Posterior cingulate gyrus (tissue), 11 donors: ENCODE data around the gene CAPZB.
A peak's percentile ranks its signal among the peaks of the same experiment; 100 is the strongest.

Experiments used
- DNase-seq, 10 donors: peaks; one replicate each; pipeline versions ENCODE4 v3.0.0 to v3.0.0-alpha.2; 2020 to 2021; ENCODE audit warnings: mixed read lengths in 3 of 10
- intact Hi-C: fragments of 100-400 bp; cut with DNase I; formaldehyde crosslinking; loops from one replicate; pipeline ENCODE4 v1.15.1; 2023

The CAPZB gene

GRCh38 chr1:19413999-19414398 lies 71.3 kb downstream of the CAPZB start:
- intact Hi-C loops: no loop called here
- DNase-seq: peak in 1 of 10 donors; percentile 76

DNA sequence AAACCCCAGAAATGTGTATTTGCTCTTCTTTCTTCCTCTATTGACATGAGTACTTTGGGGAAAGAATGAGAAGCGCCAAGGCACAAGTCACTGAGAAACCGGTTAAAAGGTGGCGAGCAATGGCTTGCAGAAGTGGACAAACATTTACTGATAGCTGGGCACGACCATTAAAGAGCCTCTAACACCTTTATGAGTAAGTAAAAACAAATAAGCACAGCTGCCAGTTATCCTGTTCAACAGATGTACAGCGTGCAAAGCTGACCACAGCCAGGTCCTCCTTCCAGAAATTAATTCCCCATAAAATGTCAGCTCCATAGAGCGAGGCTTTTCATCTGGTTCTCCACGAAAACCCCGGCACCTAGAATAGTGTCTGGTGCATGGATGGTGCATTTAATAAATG lies 72.7 kb downstream of the CAPZB start:
- intact Hi-C loops: no loop called here
- DNase-seq: peak in 1 of 10 donors; percentile 9

DNA sequence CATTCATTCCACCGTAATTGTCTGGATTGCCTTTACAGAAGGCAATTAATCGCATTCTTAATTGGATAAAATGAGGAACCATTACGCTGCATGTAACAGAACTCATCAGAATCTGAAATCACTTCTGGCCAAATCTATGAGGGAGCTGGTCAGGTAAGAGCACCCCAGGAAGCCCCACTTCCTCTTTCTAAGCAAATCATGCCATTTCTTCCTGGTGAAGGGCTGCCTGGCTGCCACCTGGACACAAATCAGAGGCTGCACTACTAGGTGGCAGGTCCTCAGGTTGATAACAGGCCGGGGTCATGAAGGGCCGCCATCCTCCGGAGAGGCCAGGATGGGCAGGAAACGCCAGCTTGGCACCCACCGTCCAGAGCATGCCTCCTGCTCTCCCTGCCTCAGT lies 73.7 kb downstream of the CAPZB start:
- DNase-seq: peak in 1 of 10 donors; percentile 55
- intact Hi-C loops: no loop called here

DNA sequence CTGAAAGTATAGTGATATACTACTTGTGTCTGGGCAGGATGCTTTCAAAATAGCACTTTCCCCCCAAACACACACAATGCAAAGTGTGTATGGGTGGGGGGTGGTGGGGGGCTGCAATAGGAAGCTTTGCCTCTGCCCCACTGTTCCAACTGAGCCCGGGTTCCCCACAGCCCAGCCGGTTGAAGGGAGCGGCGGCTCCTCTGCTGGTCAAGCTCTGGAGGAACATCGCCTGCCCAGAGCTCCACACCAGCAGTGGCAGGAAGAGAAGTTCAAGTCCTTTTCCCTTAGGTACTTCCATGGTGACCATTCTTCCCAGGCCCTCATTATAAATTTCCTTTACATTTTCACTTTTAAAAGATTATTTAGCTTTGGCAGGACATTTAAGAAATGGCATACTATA lies 74.9 kb downstream of the CAPZB start:
- intact Hi-C loops: no loop called here
- peak in 1 of 10 donors; percentile 58 for DNase-seq

DNA sequence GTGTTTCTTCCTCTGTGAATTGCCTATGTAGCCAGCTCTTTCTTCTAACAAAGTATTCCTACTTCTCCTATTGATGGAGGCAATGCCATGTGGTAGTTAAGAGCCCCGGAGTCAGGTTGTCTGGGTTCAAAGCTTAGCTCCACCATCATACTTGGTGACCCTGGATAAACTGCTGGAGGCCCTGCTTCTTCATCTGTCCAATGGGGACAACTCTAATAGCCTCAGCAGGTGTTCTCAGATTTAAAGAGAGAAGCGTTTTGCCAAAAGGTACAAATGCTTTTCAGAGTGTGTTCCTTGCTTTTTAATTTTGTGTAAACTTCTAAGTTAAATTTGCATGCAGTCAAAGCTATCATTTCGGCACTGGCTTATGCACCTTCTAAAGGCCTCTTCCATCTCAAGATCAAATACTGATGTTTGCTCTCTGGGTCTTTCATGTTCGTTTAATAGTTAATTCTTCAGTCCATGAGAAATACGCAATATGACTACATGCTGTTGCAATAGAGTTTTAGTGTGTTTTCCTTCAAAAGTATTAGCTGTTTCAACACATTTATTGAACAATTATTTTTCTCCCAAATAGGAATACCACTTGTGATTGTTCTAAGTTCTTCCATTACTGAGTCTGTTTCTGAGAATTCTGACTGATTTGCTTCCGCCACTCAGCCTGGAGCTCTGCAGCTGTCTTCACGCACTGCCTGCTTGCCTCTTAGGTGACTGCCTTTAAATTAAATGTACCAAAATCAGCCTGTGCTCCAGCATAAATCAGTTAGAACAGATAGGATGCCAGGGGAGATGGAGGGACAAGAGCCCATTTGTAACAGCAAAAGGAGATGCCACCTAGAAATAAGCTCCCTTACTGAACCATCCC lies 75.6 kb downstream of the CAPZB start:
- intact Hi-C loops: no loop called here
- peak in 1 of 10 donors; percentile 27 for DNase-seq

DNA sequence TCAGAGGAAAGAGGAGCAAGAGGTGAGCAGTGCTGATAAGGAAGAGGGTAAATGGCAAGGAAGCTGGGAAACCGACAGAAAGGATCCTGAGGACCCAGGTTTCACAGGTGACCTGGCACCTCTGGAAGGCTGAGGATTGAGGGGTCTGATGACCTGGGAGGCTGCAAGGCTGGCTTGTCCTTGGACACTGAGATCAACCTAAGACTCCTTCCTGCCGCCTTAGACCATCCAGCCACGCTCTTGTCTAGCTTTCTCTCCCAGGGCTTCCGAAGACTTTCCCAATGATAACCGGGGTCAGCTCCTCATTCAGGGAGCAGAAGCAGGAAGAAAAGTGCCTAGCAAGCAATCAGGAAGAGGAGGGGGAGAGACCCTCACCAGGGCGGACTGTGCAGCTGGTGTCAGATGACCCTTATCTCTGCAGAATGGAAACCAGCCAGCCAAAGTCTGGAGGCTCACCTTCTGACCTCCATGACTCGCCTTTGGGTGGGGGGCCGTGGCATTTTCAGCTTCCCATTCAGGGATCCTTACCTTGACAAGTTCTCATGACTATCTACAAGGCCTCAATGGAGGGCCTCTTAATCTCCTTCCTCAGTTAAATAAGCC lies 77.7 kb downstream of the CAPZB start:
- DNase-seq: peak in 2 of 10 donors; percentile 38 to 42
- intact Hi-C loops: no loop called here

DNA sequence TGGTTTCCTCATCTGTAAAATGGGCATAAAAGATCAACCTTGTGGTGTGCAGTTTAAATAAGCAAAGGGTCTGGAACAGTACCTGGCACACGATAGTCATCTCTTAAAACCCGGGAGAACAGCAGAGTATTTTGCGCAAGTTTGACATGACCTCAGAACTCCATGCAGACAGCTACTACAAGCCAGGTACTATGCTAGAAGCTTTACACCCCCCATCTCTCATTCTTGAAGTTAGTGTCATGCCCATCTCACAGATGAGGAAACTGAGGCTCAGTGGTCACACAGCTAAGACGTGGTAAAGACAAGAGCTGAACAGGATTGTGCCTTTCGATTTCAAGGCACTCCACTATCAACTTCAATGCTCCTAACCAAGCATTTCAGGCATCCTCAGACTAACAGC lies 78.7 kb downstream of the CAPZB start:
- no peak for DNase-seq

DNA sequence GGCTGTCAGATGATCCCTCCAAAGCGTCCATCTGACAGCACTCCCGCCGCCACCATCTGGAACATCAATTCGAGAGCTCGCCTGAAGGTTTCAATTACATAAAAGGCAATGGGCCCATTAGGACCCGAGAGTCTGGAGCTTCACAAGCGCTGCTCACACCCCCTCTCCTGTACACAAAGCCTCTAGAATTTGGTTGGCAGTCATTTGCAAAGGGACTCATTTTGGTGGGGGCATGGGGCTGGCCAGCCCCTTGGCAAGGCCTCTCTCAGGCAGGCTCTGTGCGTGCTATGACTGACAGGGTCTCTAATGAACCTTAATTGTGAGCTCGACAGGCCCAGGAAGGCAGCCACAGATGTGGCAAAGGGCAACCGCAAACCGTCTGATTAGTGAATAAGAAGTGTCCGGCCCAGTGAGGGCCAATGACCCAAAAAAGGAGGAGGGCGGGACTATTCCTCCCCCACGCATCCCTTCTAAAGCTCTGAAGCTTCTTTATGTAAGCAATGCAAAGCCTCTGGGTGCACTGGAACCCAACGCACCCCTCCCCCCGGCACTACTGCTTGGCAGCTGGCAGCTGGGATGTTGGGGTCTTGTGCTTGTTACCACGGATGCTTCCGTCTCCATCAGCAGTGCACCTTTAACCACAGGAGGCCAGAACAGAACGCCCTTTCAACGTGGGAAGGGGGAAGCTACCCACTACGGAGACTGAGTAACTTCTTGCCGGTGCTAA lies 79.4 kb downstream of the CAPZB start:
- intact Hi-C loops: no loop called here
- peak in 8 of 10 donors; percentile 13 to 87 (median 42) for DNase-seq

More for the DNA sequence above, 78.7 kb downstream of the CAPZB start:
- intact Hi-C loops: no loop called here

- DNase-seq: peak in 2 of 10 donors; percentile 27 to 60
- intact Hi-C loops: no loop called here
Measured at GRCh38 chr1:19405195-19405760, 80.1 kb downstream of the CAPZB start.

DNA sequence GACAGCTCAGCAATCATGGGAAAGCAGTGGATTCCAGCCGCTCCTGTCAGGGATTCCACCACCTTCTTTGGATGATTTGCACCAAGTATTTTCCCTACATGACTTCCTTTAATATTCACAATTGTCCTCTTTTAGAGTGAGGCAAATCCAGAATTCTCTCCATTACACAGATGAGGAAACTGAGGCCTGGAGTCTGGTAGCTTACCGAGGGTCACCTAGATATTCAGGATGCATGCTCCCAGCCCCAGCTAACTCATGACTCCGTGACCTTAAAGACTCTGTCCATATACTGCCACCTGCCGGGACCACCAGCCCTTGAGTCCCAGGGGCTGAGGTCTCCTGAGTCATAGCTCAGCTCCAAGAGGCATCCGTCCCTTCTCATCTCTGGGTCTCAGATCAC lies 80.6 kb downstream of the CAPZB start:
- intact Hi-C loops: no loop called here
- no peak for DNase-seq

DNA sequence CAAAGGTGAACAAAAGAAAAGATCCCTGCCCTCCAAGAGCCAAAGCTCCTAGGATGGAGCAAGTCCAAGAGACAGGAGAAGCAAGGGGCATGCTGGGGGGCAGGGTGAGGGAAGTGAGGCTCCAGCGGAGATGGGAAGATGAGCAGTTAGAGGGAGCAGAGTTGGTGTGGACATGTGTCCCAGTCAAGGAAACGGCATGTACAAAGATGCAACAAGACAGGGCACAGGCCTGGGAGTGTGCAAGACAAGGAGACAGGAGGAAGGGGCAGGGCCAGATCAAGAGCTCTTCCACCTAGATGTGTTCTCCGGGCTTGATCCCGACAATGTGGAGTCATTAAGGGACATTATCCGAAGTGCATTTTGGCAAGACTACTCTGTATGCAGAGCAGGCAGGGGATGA lies 82.1 kb downstream of the CAPZB start:
- intact Hi-C loops: no loop called here
- DNase-seq: peak in 1 of 10 donors; percentile 36

GRCh38 chr1:19402031-19402813 lies 83.1 kb downstream of the CAPZB start:
- intact Hi-C loops: no loop called here
- DNase-seq: peak in 1 of 10 donors; percentile 37

DNA sequence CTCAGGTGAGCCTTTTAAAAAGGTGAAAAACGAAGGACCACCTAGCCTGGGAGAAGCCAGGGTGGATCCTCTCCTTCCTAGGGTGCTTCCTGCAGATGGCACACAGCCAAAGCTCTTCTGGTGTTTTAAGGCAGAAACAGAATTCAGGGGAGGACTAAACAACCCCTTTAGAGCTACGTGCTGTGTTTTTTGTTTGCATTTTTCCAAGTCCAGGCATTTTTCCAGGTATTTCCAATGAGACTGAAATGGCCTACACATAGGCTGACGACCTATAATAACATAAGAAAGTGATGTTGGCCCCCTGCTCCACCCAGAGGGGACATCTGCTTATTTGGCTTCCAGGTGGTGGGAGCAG lies 83.8 kb downstream of the CAPZB start:
- DNase-seq: no peak
- intact Hi-C loops: no loop called here

GRCh38 chr1:19400875-19401534 lies 84.3 kb downstream of the CAPZB start:
- peak in 1 of 10 donors; percentile 12 for DNase-seq
- intact Hi-C loops: no loop called here

GRCh38 chr1:19400192-19400611 lies 85.1 kb downstream of the CAPZB start:
- peak in 1 of 10 donors; percentile 54 for DNase-seq
- intact Hi-C loops: no loop called here

DNA sequence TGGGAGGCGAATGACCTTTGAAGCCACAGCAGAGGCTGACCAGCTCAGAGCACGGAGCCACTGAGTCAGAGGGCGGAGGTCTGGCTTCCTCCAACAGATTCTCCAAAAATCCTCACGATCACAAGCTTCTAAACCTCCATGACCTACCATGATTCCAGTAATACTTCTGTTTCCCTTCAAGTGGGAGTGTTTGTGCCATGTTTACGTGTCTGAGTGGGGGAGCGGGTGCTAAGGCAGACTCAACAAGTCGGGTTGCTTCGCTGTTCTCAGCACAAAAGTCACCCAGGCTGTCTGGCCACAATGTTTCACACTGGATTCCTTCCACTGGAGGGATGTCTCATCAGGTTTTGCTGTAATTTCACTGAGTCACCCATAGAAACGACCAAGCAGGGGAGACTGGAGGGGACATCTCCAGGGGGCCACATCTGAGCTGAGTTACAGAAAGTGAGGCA lies 87.0 kb downstream of the CAPZB start:
- intact Hi-C loops: no loop called here
- peak in 1 of 10 donors; percentile 84 for DNase-seq

DNA sequence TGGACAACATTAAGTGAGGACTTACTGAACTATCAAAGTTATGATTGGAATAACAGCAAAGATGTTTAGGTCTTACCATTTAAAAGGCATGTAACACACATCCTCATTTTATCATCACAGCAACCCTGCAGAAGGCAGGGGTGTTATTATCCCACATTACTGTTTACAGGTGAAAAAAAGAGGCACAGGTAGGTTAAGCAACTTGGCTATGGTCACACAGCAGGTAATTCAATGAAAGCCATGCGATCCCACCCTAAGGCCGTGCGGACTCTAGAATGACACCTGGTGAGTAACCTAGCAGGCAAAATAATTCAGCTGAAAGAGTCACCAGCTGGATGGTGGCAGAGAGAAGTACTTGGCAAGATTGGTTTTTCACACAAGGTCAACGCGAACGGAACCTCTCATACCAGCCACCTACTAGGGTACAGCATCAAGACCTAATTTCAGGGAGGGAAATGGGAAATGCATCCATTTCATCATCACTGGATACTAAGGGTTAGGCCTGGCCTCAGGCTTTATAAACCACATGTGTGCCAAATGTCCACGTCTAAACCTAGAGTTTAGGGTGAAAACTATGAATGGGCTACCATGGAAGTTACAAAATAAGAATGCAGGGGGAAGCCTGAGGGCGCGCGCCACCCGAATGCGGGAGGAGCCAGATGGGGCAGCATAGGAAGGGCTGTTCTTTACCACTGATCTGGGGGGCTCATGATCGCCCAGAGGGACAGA lies 88.0 kb downstream of the CAPZB start:
- DNase-seq: peak in 1 of 10 donors; percentile 62
- intact Hi-C loops: no loop called here

- intact Hi-C loops: no loop called here
- DNase-seq: peak in 1 of 10 donors; percentile 53
Measured at GRCh38 chr1:19396280-19396679, 89.1 kb downstream of the CAPZB start.

GRCh38 chr1:19395678-19396192 lies 89.6 kb downstream of the CAPZB start:
- intact Hi-C loops: no loop called here
- peak in 1 of 10 donors; percentile 81 for DNase-seq
